GM12878 (cell line): ENCODE results near the gene AUNIP. TPM values are rescaled to one million over a fixed set of nuclear protein-coding genes. Genes with fewer than 3 reads are reported as not detected.
A peak's percentile ranks its signal among the peaks of the same experiment; 100 is the strongest.

Experiments
- ATAC-seq: fragments of 200-7000 bp; cut with Tn5 transposase; 3 replicates; pipeline ENCODE4 v1.9.1; 2020; ENCODE audit warnings: mild to moderate bottlenecking, moderate library complexity
- BruUV-seq: library from RNA; stranded (reverse); fragments of 400-500 nt; replicated peaks from 2 replicates; lab custom pipeline; 2021; lab: Mats Ljungman, UMichigan
- CTCF ChIA-PET: fragments of 300-600 bp; sonication (Branson Sonifier 250); formaldehyde crosslinking; extraction: SDS; loops from one replicate; lab custom pipeline; 2021; ENCODE audit warnings: inconsistent platforms; lab: Yijun Ruan, JAX
- POLR2A ChIA-PET: fragments of 350-600 bp; formaldehyde crosslinking; extraction: SDS; loops from one replicate; lab custom pipeline; 2021; ENCODE audit warnings: inconsistent platforms; lab: Charles Lee
- RAD21 ChIA-PET: fragments of 300-600 bp; sonication (Branson Sonifier 250); formaldehyde crosslinking; loops from one replicate; lab custom pipeline; 2023; ENCODE audit warnings: antibody characterized with exemption; ENCODE audit not compliant: unreplicated experiment; lab: Charles Lee
- SMC1A ChIA-PET: fragments of 300-600 bp; sonication (Branson Sonifier 250); formaldehyde crosslinking; loops from one replicate; lab custom pipeline; 2023; ENCODE audit not compliant: unreplicated experiment, uncharacterized antibody; lab: Charles Lee
- DNase-seq: peaks from one replicate; pipeline ENCODE4 v3.0.0-alpha.2; 2011; ENCODE audit warnings: low read depth, low spot score
- FAIRE-seq: peaks from 3 replicates; lab custom pipeline; 2011; peaks lifted over from hg19 to GRCh38; lab: Jason Lieb, UNC
- H2AFZ ChIP-seq: 2 replicates; pipeline ENCODE4 v1.6.0; 2011; ENCODE audit warnings: low read depth, low read length, control low read depth; ENCODE audit not compliant: control insufficient read depth
- H3K27ac ChIP-seq: 2 replicates; pipeline ENCODE4 v1.5.1; 2011; ENCODE audit warnings: control low read depth; ENCODE audit not compliant: control insufficient read depth, insufficient read depth
- H3K27me3 ChIP-seq, 2 experiments: replicated peaks in 1 of 2; 2 replicates each; pipeline versions ENCODE4 v1.6.0 to v1.6.1; 2011; ENCODE audit warnings: low read length in 1 of 2; ENCODE audit not compliant: control insufficient read depth in 2 of 2, insufficient read depth in 2 of 2
- H3K36me3 ChIP-seq, 2 experiments: 2 replicates each; pipeline ENCODE4 v1.5.1; 2011; ENCODE audit warnings: low read length in 1 of 2; ENCODE audit not compliant: control insufficient read depth in 2 of 2, insufficient read depth in 2 of 2
- H3K4me1 ChIP-seq: 2 replicates; pipeline ENCODE4 v1.6.1; 2011; ENCODE audit warnings: mild to moderate bottlenecking, low read length, moderate library complexity, mixed read lengths; ENCODE audit not compliant: control insufficient read depth, insufficient read depth
- H3K4me2 ChIP-seq: 2 replicates; pipeline ENCODE4 v1.6.0; 2011; ENCODE audit warnings: control low read depth; ENCODE audit not compliant: control insufficient read depth, insufficient read depth
- H3K4me3 ChIP-seq: fragments of 200-600 bp; sonication (generic); 2 replicates; pipeline ENCODE4 v1.5.1; 2016
- H3K79me2 ChIP-seq: 2 replicates; pipeline ENCODE4 v1.6.0; 2011; ENCODE audit warnings: low read length; ENCODE audit not compliant: control insufficient read depth, insufficient read depth
- H3K9ac ChIP-seq: 2 replicates; pipeline ENCODE4 v1.8.0; 2011; ENCODE audit warnings: low read length, control low read depth, mixed read lengths; ENCODE audit not compliant: control insufficient read depth, insufficient read depth
- H3K9me3 ChIP-seq: replicated peaks from 3 replicates; pipeline ENCODE4 v1.5.1; 2011; ENCODE audit warnings: mild to moderate bottlenecking, low read length; ENCODE audit not compliant: control insufficient read depth, insufficient read depth
- H4K20me1 ChIP-seq: 2 replicates; pipeline ENCODE4 v1.6.0; 2011; ENCODE audit not compliant: control insufficient read depth, insufficient read depth
- CHD2 ChIP-seq: IDR thresholded peaks from 2 replicates; pipeline ENCODE4 v1.6.1; 2011; ENCODE audit warnings: low read depth, low read length, improper control_type of control experiment, borderline replicate concordance
- IKZF1 ChIP-seq: fragments of 450-650 bp; conservative IDR thresholded peaks from 2 replicates; pipeline ENCODE4 v1.6.1; 2017; ENCODE audit warnings: antibody characterized with exemption, mild to moderate bottlenecking
- KAT2A ChIP-seq: conservative IDR thresholded peaks from 2 replicates; pipeline ENCODE4 v1.6.1; 2011; ENCODE audit warnings: low read depth, low read length; ENCODE audit not compliant: control insufficient read depth
- KDM1A ChIP-seq: fragments of 200-600 bp; sonication (generic); IDR thresholded peaks from 2 replicates; pipeline ENCODE4 v1.6.1; 2016; ENCODE audit warnings: borderline replicate concordance
- MEF2A ChIP-seq: IDR thresholded peaks from 2 replicates; pipeline ENCODE4 v1.6.1; 2011; ENCODE audit warnings: low read depth, mild to moderate bottlenecking, low read length, moderate library complexity; ENCODE audit not compliant: insufficient read depth
- MYB ChIP-seq: fragments of 150-350 bp; IDR thresholded peaks from 2 replicates; pipeline ENCODE4 v1.6.1; 2014; ENCODE audit warnings: mild to moderate bottlenecking, low read depth, low read length, borderline replicate concordance
- NFXL1 ChIP-seq: fragments of 450-650 bp; IDR thresholded peaks from 2 replicates; pipeline ENCODE4 v1.6.1; 2017; ENCODE audit warnings: antibody characterized with exemption, mild to moderate bottlenecking, borderline replicate concordance
- NFYB ChIP-seq: IDR thresholded peaks from 2 replicates; pipeline ENCODE4 v1.6.1; 2011; ENCODE audit warnings: low read depth, mild to moderate bottlenecking, low read length, improper control_type of control experiment, moderate library complexity; ENCODE audit not compliant: insufficient read depth
- RCOR1 ChIP-seq: conservative IDR thresholded peaks from 2 replicates; pipeline ENCODE4 v1.6.1; 2012; ENCODE audit warnings: low read depth, low read length, improper control_type of control experiment
- RFX5 ChIP-seq: IDR thresholded peaks from 2 replicates; pipeline ENCODE4 v1.6.1; 2011; ENCODE audit warnings: low read depth, low read length, improper control_type of control experiment
- SMARCA5 ChIP-seq: fragments of 450-650 bp; IDR thresholded peaks from 2 replicates; pipeline ENCODE4 v1.6.1; 2017; ENCODE audit warnings: mild to moderate bottlenecking
- YBX1 ChIP-seq: fragments of 450-650 bp; IDR thresholded peaks from 2 replicates; pipeline ENCODE4 v1.6.1; 2016; ENCODE audit warnings: antibody characterized with exemption
- ZSCAN29 ChIP-seq: fragments of 450-650 bp; IDR thresholded peaks from 2 replicates; pipeline ENCODE4 v1.6.1; 2017; ENCODE audit warnings: mild to moderate bottlenecking, moderate library complexity
- WGBS: methylation state at CpG from one replicate; pipeline ENCODE4 v1.1.6; 2016; ENCODE audit warnings: low lambda C conversion rate; ENCODE audit not compliant: insufficient replicate concordance, insufficient coverage; ENCODE audit errors: missing lambda C conversion rate; 5-methylcytosine and 5-hydroxymethylcytosine counted together
- in situ Hi-C: fragments of 300-500 bp; cut with MboI; formaldehyde crosslinking; loops from 9 replicates; pipeline ENCODE4 v1.14.3; 2018; ENCODE audit warnings: mixed read lengths
- intact Hi-C: fragments of 100-400 bp; cut with micrococcal nuclease; formaldehyde crosslinking; loops from one replicate; pipeline ENCODE4 v1.14.2; 2022; ENCODE audit not compliant: unreplicated experiment
- polyA plus RNA-seq, 11 experiments: library from polyadenylated mRNA; depleted of rRNA in 4 of 11; unstranded in 6 of 11; stranded (reverse) in 5 of 11; fragments of >200 nt; fragmentation: Nextera tagmentation in 4 of 11; fragmentation: Illumina TruSeq in 1 of 11; extraction: Ambion mirVana in 4 of 11; extraction: Trizol in 1 of 11; gene quantifications; 1 replicate in 1 of 11; 2 replicates in 10 of 11; pipeline versions ENCODE4 v1.2.1 to v1.2.3, GENCODE V29; 2011 to 2016; ENCODE audit warnings: inconsistent platforms in 2 of 11, missing spikeins in 2 of 11, low read depth in 1 of 11
- total RNA-seq, 4 experiments: library from RNA; depleted of rRNA in 3 of 4; stranded (reverse); fragments of >200 nt in 3 of 4; fragmentation: Illumina TruSeq in 1 of 4; extraction: Trizol in 1 of 4; gene quantifications; 2 replicates each; pipeline versions ENCODE4 v1.2.1 to v1.2.3, GENCODE V29; 2013 to 2021

Gene AUNIP
- total and polyA plus RNA-seq, 10 of the 15 experiments (the other 5 are each of a cell fraction or from before 2014, with no cell fraction given), result 3.9 to 20.0 (median 12.7) TPM

DNA sequence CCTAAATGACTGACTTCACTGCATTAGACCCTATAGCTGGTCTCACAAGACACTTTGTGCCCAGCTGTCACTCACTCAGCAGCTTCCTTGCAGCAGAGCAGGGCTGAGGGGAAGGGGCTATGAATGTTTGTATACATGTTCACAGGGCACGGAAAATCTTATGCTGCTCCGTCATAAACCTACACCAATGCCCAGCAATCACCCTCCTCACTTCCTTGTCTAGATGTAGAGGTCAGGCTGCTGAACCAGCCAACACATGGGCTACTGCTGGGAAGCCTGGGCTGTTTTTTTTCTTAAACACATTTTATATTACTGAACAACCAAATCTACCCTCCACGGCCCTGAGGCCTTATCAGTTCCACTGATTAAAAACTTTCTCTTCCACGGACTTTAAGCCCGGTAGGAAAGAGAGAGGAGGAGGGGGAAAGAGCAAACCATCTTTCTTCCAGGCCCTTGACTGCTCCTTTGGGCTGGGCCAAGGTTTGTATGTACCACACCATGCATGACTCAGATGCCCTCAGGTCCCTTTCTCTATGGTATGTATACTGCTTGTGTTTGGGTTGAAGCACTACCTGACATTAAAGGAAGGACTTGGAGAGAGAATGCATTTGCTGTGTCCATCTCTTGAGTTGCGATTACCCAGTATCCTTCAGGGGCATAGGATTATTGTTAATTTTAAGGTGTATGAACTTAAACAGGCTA lies 26.8 kb downstream of the AUNIP start:
- 96% methylated on average over 6 of the region's 6 CpGs for WGBS
- ChIA-PET POLR2A (interaction anchor here (1.1 kb wide), 1 partner anchor 12 kb away, joined by 4 read pairs; the partner anchor contains the start of gene MTFR1L), CTCF (interaction anchor here (1.0 to 1.8 kb wide), 3 partner anchors 72 to 170 kb away, joined by 3 to 10 read pairs (median 3); partner anchors contain the start of gene PAFAH2), RAD21 (interaction anchor here (0.8 to 1.4 kb wide), 3 partner anchors 12 to 224 kb away, joined by 3 read pairs; partner anchors contain the start of gene PAFAH2), SMC1A (interaction anchor here (5.0 kb wide), 1 partner anchor 166 kb away, joined by 25 read pairs; the partner anchor contains the start of gene PAFAH2)
- Histone ChIP-seq H3K79me2 (no peaks in the 10 kb centered on the region), H3K4me3 (no peak overlapping the region), H3K9ac (no peak overlapping the region), H3K4me1 (no peaks in the 10 kb centered on the region), H3K4me2 (no peak overlapping the region), H3K36me3 (peaks cover 7 to 37% of the 10 kb centered on the region in 2 experiments), H2AFZ (no peak overlapping the region), H3K27me3 (no peaks in the 10 kb centered on the region), H3K9me3 (no peaks in the 10 kb centered on the region), H3K27ac (no peak overlapping the region), H4K20me1 (no peaks in the 10 kb centered on the region)
- ATAC-seq, result no peak
- intact Hi-C loops, result no loop called here
- no peak for FAIRE-seq
- TSS peak; percentile 72 for BruUV-seq
- DNase-seq, result no peak
- in situ Hi-C loops, result no loop called here
- no peak for TF ChIP-seq SMARCA5
- TF ChIP-seq NFYB, result no peak

DNA sequence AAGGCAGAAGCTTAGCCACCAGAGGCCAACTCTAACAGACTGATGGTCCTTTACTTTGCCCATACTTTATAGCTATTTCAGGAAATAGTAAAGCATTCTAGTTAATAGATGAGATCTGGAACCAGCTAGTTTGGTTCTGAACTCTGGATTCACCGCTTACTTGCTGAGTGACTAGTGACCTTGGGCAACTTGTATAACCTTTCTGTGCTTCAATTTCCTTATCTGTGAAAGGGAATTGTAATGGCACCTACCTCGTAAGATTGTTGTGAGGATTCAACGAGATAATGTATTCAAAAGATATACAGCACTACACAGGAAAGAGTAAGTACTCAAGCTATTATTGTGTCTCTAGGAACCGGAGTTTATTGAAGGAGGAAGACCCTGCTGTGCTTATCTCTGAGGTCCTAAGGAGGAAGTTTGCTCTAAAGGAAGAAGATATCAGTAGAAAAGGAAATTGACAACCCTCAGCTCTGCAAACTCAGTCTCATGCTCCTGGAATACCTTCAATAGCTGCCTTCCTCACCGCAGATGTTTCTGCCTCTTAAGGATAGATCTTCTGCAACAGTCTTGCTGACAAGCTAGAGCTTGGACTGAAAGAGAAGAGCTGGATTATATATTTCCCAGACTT lies 27.6 kb downstream of the AUNIP start:
- Histone ChIP-seq H3K4me2 (no peak overlapping the region), H3K9ac (no peak overlapping the region), H3K4me1 (no peaks in the 10 kb centered on the region), H4K20me1 (no peaks in the 10 kb centered on the region), H3K79me2 (no peaks in the 10 kb centered on the region), H3K4me3 (no peak overlapping the region), H3K36me3 (peaks cover 8 to 37% of the 10 kb centered on the region in 2 experiments), H3K27ac (no peak overlapping the region), H3K27me3 (no peaks in the 10 kb centered on the region), H2AFZ (no peak overlapping the region), H3K9me3 (no peaks in the 10 kb centered on the region)
- ChIA-PET RAD21 (interaction anchor here (0.8 to 1.2 kb wide), 2 partner anchors 166 to 223 kb away, joined by 3 read pairs; partner anchors contain the start of gene PAFAH2), POLR2A (interaction anchor here (1.1 kb wide), 1 partner anchor 11 kb away, joined by 4 read pairs; the partner anchor contains the start of gene MTFR1L), SMC1A (interaction anchor here (1.1 to 5.0 kb wide), 2 partner anchors 166 to 342 kb away, joined by 3 to 25 read pairs; partner anchors contain the start of gene PAFAH2), CTCF (interaction anchor here (1.0 to 1.8 kb wide), 4 partner anchors 12 to 171 kb away, joined by 3 to 10 read pairs (median 4); partner anchors contain the start of genes MTFR1L and PAFAH2)
- FAIRE-seq (no peak), DNase-seq (no peak), ATAC-seq (no peak)
- no TSS peak for BruUV-seq
- WGBS, result 61% methylated on average over 5 of the region's 5 CpGs
- in situ Hi-C loops, result no loop called here
- intact Hi-C loops, result no loop called here
- TF ChIP-seq KAT2A (no peak), RFX5 (no peak), ZSCAN29 (no peak), NFXL1 (no peak), IKZF1 (no peak), YBX1 (no peak), RCOR1 (no peak), CHD2 (no peak), KDM1A (no peak), MYB (no peak), MEF2A (no peak)
